Astrocyte of the spinal cord (primary cell): ENCODE measurements around the gene MED13.

Experiments used
- DNase-seq: peaks from one replicate; pipeline ENCODE4 v3.0.0; 2011; ENCODE audit warnings: low read depth, low spot score
- H3K4me3 ChIP-seq: 2 replicates; pipeline ENCODE4 v1.5.1; 2011; ENCODE audit warnings: low read depth, mild to moderate bottlenecking, low read length, moderate library complexity
- in situ Hi-C: cut with HindIII; loops from 2 replicates; pipeline ENCODE4 v1.10.0; 2017; ENCODE audit warnings: low sequenced_read_pairs
- TF ChIP-seq, protein P1 (sequence below): IDR thresholded peaks from 2 replicates; pipeline ENCODE4 v1.5.1; 2012; ENCODE audit warnings: low read depth, mild to moderate bottlenecking, low read length, inconsistent platforms

MED13 gene

GRCh38 chr17:62067165-62068145 lies 2.4 kb upstream of the MED13 start:
- no peak overlapping the region for H3K4me3 ChIP-seq
- no peak for DNase-seq
- TF ChIP-seq, protein P1, sequence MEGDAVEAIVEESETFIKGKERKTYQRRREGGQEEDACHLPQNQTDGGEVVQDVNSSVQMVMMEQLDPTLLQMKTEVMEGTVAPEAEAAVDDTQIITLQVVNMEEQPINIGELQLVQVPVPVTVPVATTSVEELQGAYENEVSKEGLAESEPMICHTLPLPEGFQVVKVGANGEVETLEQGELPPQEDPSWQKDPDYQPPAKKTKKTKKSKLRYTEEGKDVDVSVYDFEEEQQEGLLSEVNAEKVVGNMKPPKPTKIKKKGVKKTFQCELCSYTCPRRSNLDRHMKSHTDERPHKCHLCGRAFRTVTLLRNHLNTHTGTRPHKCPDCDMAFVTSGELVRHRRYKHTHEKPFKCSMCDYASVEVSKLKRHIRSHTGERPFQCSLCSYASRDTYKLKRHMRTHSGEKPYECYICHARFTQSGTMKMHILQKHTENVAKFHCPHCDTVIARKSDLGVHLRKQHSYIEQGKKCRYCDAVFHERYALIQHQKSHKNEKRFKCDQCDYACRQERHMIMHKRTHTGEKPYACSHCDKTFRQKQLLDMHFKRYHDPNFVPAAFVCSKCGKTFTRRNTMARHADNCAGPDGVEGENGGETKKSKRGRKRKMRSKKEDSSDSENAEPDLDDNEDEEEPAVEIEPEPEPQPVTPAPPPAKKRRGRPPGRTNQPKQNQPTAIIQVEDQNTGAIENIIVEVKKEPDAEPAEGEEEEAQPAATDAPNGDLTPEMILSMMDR = no peak
- in situ Hi-C loops = no loop called here

DNA sequence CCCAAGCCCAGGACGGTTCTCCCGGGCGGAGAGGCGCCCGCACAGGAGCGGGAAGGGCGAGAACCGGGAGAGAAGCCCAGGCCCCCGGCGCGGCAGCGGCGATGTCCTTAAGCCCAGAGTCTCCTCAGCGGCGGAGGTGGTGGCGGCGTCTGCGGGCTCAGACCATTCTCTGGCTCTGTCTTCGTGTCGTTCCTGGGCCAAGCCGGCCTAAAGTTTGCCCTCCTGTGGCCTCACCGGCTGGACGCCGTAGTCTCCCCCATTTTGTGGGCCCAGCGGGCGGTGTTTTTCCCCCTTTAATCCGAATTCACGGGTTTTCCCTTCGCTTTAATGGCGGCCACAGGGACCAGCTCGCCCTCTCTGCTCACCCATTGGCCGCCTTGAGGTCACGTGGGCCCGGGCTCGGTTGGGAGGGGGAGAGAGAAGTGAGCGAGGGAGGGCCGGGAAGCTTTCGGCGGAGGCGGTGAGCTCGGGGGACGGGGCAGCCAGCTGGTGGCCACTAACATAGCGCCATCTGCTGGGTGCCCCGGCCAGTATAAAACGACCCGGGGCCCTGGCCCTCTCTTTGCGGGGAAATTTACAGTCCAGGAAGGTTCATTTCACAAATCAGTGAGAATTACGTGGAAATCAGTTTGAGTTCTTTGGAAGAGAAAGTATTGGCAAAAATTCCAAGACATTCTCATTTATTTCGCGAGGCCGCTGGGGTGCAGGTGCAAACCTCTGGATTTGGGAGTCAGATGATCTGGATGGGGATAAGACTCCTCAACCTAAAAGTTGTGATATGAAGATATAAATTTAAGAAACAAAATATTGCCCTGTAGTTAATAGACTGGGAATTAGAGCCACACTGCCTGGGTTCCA lies 762 bp upstream of the MED13 start:
- peak overlapping the region; percentile 99 for H3K4me3 ChIP-seq
- TF ChIP-seq, protein P1 = peak; percentile 94
- in situ Hi-C loops = no loop called here
- peak; percentile 98 for DNase-seq

DNA sequence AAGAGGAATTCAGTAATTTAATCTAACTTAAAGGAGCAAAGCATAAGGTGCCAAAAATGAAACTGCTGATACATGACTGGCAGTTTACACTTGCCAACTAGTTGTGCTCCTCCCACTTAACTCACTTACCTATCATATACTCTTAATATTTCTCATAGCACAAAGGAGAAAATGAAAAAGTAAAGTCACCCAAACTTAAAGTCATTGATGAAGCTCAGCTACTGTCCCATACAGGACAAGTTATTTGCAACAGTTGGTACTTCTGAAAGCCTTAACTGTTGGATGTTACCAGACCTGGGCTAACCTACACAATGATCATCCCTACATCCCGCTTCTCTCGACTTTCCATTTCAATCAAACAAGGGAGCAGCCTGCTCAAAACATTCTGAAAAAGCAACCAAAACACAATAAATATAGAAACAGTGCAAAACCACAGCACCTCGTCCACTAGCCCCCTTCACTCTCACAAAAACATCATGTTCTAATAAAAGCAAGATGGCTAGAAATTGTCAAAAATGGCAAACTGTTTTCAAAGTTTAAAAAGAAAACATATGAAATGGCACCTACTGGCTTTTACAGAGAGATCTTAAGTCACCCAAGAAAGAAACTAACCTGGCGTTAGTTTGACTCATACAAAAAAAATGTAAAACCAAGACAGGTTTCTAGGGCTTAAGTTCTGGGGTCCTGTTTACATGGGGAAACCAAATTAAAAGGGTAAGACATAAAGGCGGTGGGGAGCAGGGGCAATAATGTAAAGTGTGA lies 868 bp downstream of the MED13 start:
- in situ Hi-C loops = no loop called here
- H3K4me3 ChIP-seq = peak overlapping the region; percentile 99
- peak; percentile 43 for DNase-seq
- TF ChIP-seq, protein P1 = no peak

DNA sequence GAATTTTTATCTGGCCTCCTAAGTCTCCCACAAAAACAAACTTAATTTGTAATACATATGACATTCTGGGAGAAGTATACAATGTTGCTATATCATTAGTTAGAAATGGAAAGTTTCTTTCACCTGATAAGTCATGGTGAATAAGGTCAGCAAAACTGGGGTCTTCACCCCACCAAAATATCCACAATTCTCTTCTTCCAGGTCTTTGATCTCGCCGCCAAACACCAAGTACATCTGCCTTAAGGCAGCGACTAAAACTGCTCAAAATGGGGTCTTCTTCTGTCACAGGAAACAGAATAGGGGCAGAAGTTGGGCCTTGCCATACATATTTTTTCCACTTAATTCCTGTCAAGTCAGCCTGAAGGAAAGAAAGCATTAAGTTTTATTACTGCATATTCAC lies 2.1 kb downstream of the MED13 start:
- peak overlapping the region; percentile 27 for H3K4me3 ChIP-seq
- TF ChIP-seq, protein P1 = no peak
- no peak for DNase-seq
- in situ Hi-C loops = no loop called here

DNA sequence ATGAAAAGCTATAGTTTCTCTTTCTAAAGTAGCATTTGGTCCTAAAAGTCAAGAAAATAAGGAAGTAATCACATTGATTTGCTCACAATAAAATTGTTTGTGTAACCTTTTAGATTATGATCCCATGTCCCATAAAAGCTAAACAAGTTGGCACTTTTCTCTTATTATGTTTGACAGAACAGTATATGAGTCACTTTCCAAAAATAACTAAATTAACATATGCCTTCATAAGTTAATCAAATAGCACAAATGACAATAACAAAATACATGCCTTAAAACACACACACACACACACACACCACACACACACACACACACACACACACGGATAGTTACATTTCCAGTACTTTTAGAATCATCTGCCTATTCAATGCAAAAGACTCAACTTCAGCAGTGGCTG lies 2.8 kb downstream of the MED13 start:
- DNase-seq = peak; percentile 17
- in situ Hi-C loops = no loop called here
- H3K4me3 ChIP-seq = peak overlapping the region; percentile 27
- TF ChIP-seq, protein P1 = no peak

DNA sequence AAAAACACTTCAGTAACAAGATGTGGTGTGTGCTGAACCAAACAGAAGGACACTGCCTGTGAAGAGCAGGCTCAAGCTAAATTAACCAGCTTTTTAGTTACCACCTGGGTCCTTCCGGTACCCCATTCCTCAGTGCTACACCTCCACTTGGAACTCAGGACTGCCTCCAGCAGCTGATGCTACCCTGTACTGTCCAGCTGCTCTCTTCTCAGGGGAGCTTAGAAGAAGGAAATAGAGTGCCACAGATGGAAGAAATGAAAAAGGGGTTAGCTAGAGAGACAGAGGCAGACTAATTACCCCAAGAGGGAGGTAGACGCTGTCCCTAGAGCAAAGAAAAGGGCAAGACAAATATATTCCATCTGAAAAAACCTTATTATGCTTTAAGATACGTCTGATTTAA lies 5.7 kb downstream of the MED13 start:
- in situ Hi-C loops = no loop called here
- DNase-seq = no peak
- TF ChIP-seq, protein P1 = no peak
- H3K4me3 ChIP-seq = no peak overlapping the region
